Measurements from ENCODE around the gene C5AR1.

C5AR1 gene

DNA sequence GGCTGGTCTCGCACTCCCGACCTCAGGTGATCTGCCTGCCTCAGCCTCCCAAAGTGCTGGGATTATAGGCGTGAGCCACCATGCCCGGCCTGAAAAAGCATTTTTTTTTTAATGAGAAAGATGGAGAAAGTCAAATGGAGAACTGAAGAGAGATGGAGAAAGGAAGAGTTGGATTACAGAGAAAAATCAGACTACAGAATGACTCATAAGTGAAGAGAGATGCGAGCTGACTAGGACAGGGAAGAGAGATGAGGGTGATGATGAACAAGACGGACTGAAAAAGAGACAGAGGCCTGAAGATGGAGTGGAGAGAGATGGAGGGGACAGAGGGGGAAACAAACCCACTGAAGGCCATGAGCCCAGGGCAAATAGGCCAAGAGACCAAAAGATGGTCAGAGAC is 41.0 kb downstream of the C5AR1 start:
- TF ChIP-seq, protein P1, sequence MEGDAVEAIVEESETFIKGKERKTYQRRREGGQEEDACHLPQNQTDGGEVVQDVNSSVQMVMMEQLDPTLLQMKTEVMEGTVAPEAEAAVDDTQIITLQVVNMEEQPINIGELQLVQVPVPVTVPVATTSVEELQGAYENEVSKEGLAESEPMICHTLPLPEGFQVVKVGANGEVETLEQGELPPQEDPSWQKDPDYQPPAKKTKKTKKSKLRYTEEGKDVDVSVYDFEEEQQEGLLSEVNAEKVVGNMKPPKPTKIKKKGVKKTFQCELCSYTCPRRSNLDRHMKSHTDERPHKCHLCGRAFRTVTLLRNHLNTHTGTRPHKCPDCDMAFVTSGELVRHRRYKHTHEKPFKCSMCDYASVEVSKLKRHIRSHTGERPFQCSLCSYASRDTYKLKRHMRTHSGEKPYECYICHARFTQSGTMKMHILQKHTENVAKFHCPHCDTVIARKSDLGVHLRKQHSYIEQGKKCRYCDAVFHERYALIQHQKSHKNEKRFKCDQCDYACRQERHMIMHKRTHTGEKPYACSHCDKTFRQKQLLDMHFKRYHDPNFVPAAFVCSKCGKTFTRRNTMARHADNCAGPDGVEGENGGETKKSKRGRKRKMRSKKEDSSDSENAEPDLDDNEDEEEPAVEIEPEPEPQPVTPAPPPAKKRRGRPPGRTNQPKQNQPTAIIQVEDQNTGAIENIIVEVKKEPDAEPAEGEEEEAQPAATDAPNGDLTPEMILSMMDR (IDR thresholded peaks at IDR 0.05; ENCODE audit: extremely low read depth, missing control alignments): no peak
- no peak for DNase-seq (ENCODE audit: low spot score)

DNA sequence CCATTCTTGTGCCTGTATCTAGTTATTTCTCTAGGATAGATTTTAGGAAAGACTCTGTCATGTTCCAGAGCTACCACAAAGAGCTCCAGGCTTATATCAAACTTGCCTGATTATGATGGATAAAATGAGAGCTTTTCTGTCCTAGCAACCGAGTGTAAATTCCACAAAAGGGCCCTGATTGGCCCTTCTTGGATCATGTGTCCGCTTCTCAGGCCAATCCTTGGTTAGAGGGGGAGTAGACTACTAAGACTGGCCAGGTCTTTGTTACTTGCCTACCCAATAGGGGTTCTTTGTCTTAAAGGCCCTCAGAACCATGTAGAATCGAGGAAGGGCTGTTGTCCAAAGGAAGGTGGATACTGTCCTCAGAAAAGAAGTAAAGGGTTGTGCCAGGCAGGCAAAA is 41.9 kb downstream of the C5AR1 start:
- TF ChIP-seq, protein P1 (IDR thresholded peaks at IDR 0.05; ENCODE audit: extremely low read depth, missing control alignments): no peak
- DNase-seq (ENCODE audit: low spot score): peak; percentile 47

DNA sequence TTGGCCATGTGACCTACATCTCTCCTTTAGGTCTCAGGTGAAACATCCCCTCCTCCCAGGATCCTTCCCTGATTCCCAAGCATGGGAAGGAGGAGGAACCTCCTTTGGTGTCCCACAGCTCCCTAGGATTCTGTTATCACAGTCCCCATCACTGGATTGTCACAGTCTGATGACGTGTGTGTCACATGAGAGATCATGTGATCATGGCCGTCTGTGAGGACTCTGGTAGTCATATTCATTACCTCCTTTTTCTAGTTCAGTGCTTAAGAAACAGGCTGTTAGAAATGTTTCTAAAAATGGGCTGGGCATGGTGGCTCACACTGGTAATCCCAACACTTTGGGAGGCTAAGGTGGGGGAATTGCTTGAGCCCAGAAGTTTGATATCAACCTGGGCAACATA is 42.4 kb downstream of the C5AR1 start:
- TF ChIP-seq, protein P1 (IDR thresholded peaks at IDR 0.05; ENCODE audit: extremely low read depth, missing control alignments): no peak
- no peak for DNase-seq (ENCODE audit: low spot score)

DNA sequence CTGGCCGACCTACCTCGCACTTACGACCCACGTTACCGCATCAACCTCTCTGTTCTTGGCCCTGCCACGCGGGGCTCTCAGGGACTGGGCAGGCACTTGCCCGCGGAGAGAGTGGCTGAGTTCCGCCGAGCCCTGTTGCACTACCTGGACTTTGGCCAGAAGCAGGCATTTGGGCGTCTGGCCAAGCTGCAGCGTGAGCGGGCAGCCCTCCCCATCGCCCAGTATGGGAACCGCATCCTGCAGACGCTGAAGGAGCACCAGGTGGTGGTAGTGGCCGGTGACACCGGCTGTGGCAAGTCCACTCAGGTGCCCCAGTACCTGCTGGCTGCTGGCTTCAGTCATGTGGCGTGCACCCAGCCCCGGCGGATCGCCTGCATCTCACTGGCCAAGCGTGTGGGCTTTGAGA is 43.6 kb downstream of the C5AR1 start:
- DNase-seq (ENCODE audit: low spot score): no peak

DNA sequence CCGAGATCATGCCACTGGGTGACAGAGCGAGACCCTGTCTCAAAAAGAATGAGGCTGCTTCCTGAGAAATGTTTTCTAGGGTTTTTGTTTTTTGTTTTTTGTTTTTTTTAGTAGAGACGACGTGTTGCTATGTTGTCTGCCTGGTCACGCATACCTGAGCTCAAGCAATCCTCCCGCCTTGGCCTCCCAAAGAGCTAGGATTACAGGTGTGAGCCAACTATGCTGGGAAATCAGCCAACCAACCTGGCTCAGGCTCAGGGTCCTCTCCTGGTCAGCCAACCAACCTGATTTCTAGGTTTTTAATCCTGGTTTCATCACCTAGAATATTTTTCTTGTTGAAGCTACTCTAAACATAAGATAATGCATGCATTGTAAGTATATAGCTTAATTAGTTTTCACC is 47.2 kb downstream of the C5AR1 start:
- no peak for DNase-seq (ENCODE audit: low spot score)
- TF ChIP-seq, protein P1 (IDR thresholded peaks at IDR 0.05; ENCODE audit: extremely low read depth, missing control alignments): no peak

More for the DNA sequence above, 43.6 kb downstream of the C5AR1 start:
- TF ChIP-seq, protein P1 (IDR thresholded peaks at IDR 0.05; ENCODE audit: extremely low read depth, missing control alignments): no peak

DNA sequence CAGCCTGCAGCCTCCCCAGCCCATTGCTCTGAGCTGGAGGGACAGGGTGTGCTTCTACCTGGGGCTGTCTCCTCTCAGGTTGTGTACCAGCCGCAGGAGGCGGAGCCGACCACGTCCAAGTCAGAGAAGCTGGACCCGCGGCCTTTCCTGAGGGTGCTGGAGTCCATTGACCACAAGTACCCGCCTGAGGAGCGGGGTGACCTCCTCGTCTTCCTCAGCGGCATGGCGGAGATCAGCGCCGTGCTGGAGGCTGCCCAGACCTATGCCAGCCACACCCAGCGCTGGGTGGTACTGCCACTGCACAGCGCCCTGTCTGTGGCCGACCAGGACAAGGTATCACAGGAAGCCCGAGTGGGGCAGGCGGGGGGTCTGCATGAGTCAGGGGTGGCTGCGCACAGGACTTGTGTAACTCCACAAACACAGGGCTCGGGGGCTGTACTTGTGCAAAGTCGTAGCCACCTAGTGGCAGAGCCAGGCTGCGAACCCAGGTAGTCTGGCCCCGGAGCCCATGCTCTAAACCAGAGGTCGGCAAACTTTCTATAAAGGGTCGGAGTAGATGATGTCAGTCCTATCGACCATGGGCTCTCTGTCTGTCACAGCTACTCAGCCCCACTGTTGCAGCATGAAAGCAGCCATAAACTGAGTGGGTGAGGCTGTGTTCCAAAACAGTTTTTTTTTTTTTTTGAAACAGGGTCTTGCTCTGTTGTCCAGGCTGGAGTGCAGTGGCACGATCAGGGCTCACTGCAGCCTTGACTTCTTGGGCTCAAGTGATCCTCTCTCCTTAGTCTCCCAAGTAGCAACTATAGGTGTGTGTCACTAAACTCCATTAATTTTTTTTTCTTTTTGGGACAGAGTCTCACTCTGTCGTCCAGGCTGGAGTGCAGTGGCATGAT is 48.4 kb downstream of the C5AR1 start:
- DNase-seq (ENCODE audit: low spot score): no peak
- TF ChIP-seq, protein P1 (IDR thresholded peaks at IDR 0.05; ENCODE audit: extremely low read depth, missing control alignments): no peak

DNA sequence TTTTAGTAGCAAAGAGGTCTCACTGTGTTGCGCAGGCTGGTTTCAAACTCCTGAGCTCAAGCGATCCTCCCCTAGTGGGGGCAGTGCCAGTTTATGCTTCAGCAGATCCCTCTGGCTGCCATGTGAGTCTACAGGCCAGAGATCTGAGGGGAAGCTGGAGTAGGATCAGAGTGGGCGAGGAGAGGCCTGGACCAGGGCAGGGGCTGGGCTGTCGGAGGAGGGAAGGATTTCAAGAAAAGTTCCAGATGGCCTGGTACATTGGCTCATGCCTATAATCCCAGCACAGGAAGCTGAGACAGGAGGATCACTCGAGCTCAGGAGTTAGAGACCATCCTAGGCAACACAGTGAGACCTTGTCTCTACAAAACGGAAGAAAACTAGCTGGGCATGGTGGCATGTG is 49.3 kb downstream of the C5AR1 start:
- no peak for DNase-seq (ENCODE audit: low spot score)

More for the DNA sequence above, 49.3 kb downstream of the C5AR1 start:
- TF ChIP-seq, protein P1 (IDR thresholded peaks at IDR 0.05; ENCODE audit: extremely low read depth, missing control alignments): no peak
